Right lobe of liver (tissue), 4 donors: ENCODE results near the gene KDM1B.

ENCODE experiments used
- CTCF ChIP-seq, 4 donors: fragments of 200-600 bp in 3 of 4; fragments of 450-650 bp in 1 of 4; IDR thresholded peaks; one replicate each; pipeline versions ENCODE4 v1.5.1 to v1.8.0; 2016 to 2022; ENCODE audit warnings: antibody characterized with exemption in 4 of 4, mild to moderate bottlenecking in 2 of 4
- POLR2A ChIP-seq: fragments of 450-650 bp; IDR thresholded peaks from one replicate; pipeline ENCODE4 v1.6.1; 2017; ENCODE audit warnings: antibody characterized with exemption, mild to moderate bottlenecking
- donor health status: DM: no; HTN: no; CAD: no.
- donor health status: DM: no; HTN: no; CAD: no.
- donor health status: DM: no; HTN: yes; CAD: no.

DNA sequence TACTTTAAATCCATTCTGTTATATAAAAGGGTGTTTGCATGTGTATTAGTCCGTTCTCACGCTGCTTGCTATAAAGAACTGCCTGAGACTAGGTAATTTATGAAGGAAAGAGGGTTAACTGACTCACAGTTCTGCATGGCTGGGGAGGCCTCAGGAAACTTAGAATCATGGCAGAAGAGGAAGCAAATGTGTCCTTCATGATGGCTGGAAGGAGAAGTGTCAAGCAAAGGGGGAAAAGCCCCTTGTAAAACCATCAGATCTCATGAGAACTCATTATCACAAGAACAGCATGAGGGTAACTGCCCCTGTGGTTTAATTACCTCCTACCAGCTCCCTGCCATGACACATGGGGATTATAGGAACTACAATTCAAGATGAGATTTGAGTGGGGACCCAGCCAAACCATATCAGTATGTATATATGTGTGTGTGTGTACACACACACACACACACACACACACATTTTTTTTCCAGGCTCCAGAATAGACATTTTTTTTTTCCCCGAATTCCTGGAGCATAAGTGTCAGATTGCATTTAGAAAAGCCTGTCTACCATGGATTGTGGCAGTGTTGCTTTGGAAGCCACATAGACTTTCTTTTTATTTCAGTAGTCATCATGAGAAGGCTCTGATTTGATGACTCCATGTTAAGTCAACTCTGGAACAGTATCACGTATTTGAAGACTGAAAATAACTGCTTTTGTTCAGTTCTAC is 31.5 kb downstream of the KDM1B start:
- no peak for TF ChIP-seq CTCF (IDR thresholded peaks at IDR 0.05)
- no peak for TF ChIP-seq POLR2A
